ENCODE data around the gene HNF4A. TPM values are rescaled to one million over a fixed set of nuclear protein-coding genes. Genes with fewer than 3 reads are reported as not detected.
A peak's percentile ranks its signal among the peaks of the same experiment; 100 is the strongest.

HNF4A gene
- total and polyA plus RNA-seq, 2 of the 13 experiments (the other 11 are each of a cell fraction or from before 2014, with no cell fraction given) = 80.9 to 169 TPM

- intact Hi-C loops (cut with micrococcal nuclease; ENCODE audit: unreplicated experiment) = no loop called here
- no peak for ATAC-seq
- H4K20me1 ChIP-seq (ENCODE audit: insufficient read depth, low read length) = peaks cover 14% of the 10 kb centered on the region; the same call in 1 of the 2 replicates
These were observed 9.3 kb downstream of the HNF4A start for GRCh38 chr20:44364780-44365179.

GRCh38 chr20:44367746-44368145 is 12.2 kb downstream of the HNF4A start:
- DNase-seq (ENCODE audit: low spot score) = no peak
- ATAC-seq = no peak
- WGBS (ENCODE audit: low lambda C conversion rate) = 95% methylated on average over 6 of the region's 6 CpGs
- Histone ChIP-seq H3K9ac (ENCODE audit: insufficient read depth, low read depth, low read length) (no peak overlapping the region), H3K4me3 (replicated peaks in 1 of 3; ENCODE audit: insufficient read depth in 1 of 3, low read depth in 2 of 3, low read length in 3 of 3) (no peak overlapping the region), H3K4me2 (ENCODE audit: low read depth, low read length) (no peak overlapping the region), H3K4me1 (ENCODE audit: insufficient read depth, low read length) (peaks cover 41% of the 10 kb centered on the region), H3K36me3 (replicated peaks in 1 of 2; ENCODE audit: control insufficient read depth in 1 of 2, insufficient read depth in 2 of 2, low read length in 2 of 2) (peaks cover 3 to 17% of the 10 kb centered on the region in 2 experiments; a peak in 2 of 5 replicates), H2AFZ (ENCODE audit: low read length) (no peak overlapping the region), H3K27ac (ENCODE audit: extremely low read length, insufficient read depth, low read length) (no peak overlapping the region), H3K9me3 (ENCODE audit: low read length) (no peaks in the 10 kb centered on the region), H4K20me1 (ENCODE audit: insufficient read depth, low read length) (peaks cover 19% of the 10 kb centered on the region; the same call in 1 of the 2 replicates), H3K79me2 (ENCODE audit: insufficient read depth, low read length) (peaks cover 81% of the 10 kb centered on the region), H3K27me3 (ENCODE audit: control insufficient read depth in 1 of 2, insufficient read depth in 2 of 2, low read length in 2 of 2) (no peaks in the 10 kb centered on the region)
- no peak for FAIRE-seq
- POLR2A ChIA-PET = interaction anchor here (0.7 to 1.5 kb wide), 3 partner anchors 8 to 25 kb away, joined by 3 read pairs; no protein-coding TSS in a partner anchor
- intact Hi-C loops (cut with micrococcal nuclease; ENCODE audit: unreplicated experiment) (no loop called here), in situ Hi-C loops (cut with HindIII; ENCODE audit: extremely low pct_ligation_motif_present, low pct_unique_long_range_greater_than_20kb) (no loop called here)
- CTCF ChIA-PET (ENCODE audit: low intra/inter-chr PET ratio, low total read pairs) = no interaction called here
- no TSS peak for BruUV-seq (replicated peaks)
- TF ChIP-seq PHB2 (IDR thresholded peaks at IDR 0.05; ENCODE audit: partially characterized antibody) (no peak), HES4 (CRISPR knock-in tag; IDR thresholded peaks at IDR 0.05; ENCODE audit: borderline replicate concordance) (no peak), CHD2 (IDR thresholded peaks at IDR 0.05; ENCODE audit: low read depth, low read length) (no peak), GTF3A (CRISPR knock-in tag; conservative IDR thresholded peaks at IDR 0.05) (no peak), NR2F6 (IDR thresholded peaks at IDR 0.05) (no peak), NR2F6 (CRISPR knock-in tag; IDR thresholded peaks at IDR 0.05) (no peak), ZNF607 (CRISPR knock-in tag; IDR thresholded peaks at IDR 0.05; ENCODE audit: borderline replicate concordance) (no peak), KLF15 (CRISPR knock-in tag; IDR thresholded peaks at IDR 0.05; ENCODE audit: borderline replicate concordance) (no peak), PLRG1 (conservative IDR thresholded peaks at IDR 0.05) (no peak), RAD21 (CRISPR knock-in tag; IDR thresholded peaks at IDR 0.05) (no peak), EHMT2 (IDR thresholded peaks at IDR 0.05; ENCODE audit: borderline replicate concordance, low read depth, low read length) (no peak)

More at GRCh38 chr20:44364780-44365179, 9.3 kb downstream of the HNF4A start:
- Histone ChIP-seq H3K27ac (ENCODE audit: extremely low read length, insufficient read depth, low read length) (no peak overlapping the region), H3K36me3 (replicated peaks in 1 of 2; ENCODE audit: control insufficient read depth in 1 of 2, insufficient read depth in 2 of 2, low read length in 2 of 2) (peaks cover 3 to 8% of the 10 kb centered on the region in 2 experiments; a peak in 3 of 5 replicates), H3K9me3 (ENCODE audit: low read length) (no peaks in the 10 kb centered on the region), H2AFZ (ENCODE audit: low read length) (no peak overlapping the region), H3K27me3 (ENCODE audit: control insufficient read depth in 1 of 2, insufficient read depth in 2 of 2, low read length in 2 of 2) (no peaks in the 10 kb centered on the region), H3K9ac (ENCODE audit: insufficient read depth, low read depth, low read length) (no peak overlapping the region), H3K79me2 (ENCODE audit: insufficient read depth, low read length) (peaks cover 88% of the 10 kb centered on the region), H3K4me1 (ENCODE audit: insufficient read depth, low read length) (peaks cover 12% of the 10 kb centered on the region), H3K4me3 (replicated peaks in 1 of 3; ENCODE audit: insufficient read depth in 1 of 3, low read depth in 2 of 3, low read length in 3 of 3) (no peak overlapping the region), H3K4me2 (ENCODE audit: low read depth, low read length) (no peak overlapping the region)
- ChIA-PET CTCF (ENCODE audit: low intra/inter-chr PET ratio, low total read pairs) (no interaction called here), POLR2A (interaction anchor here (1.2 to 1.9 kb wide), 2 partner anchors 9 to 13 kb away, joined by 3 to 4 read pairs; partner anchors contain the start of gene HNF4A)
- no peak for DNase-seq (ENCODE audit: low spot score)
- TF ChIP-seq KMT2A (CRISPR knock-in tag; IDR thresholded peaks at IDR 0.05) (0 out of 2 replicates have a peak, but pooled peaks have one; percentile 16), RBM22 (optimal IDR thresholded peaks at IDR 0.05; ENCODE audit: low read length) (peak; percentile 63), ZBTB39 (CRISPR knock-in tag; IDR thresholded peaks at IDR 0.05) (no peak)
- 98% methylated on average over 6 of the region's 6 CpGs for WGBS (ENCODE audit: low lambda C conversion rate)
- FAIRE-seq = no peak
- no TSS peak for BruUV-seq (replicated peaks)
- in situ Hi-C loops (cut with HindIII; ENCODE audit: extremely low pct_ligation_motif_present, low pct_unique_long_range_greater_than_20kb) = no loop called here
